ENCODE data around the gene GNG13.
"Not testable (repeated sequence)": the region's sequence is repeated elsewhere in the genome, so short reads cannot be mapped to it uniquely, and the experiment has no call there.

Gene GNG13

GRCh38 chr16:831571-832413 lies 31.3 kb upstream of the GNG13 start:
- FAIRE-seq, result no peak

GRCh38 chr16:830871-831570 lies 30.5 kb upstream of the GNG13 start:
- FAIRE-seq, result no peak

- FAIRE-seq, result no peak
Measured at GRCh38 chr16:830107-830870, 29.8 kb upstream of the GNG13 start.

- FAIRE-seq, result no peak
Measured at GRCh38 chr16:828891-829290, 28.4 kb upstream of the GNG13 start.

- no peak for FAIRE-seq
Measured at GRCh38 chr16:827513-827912, 27.0 kb upstream of the GNG13 start.

- FAIRE-seq, result no peak
Measured at GRCh38 chr16:825341-826061, 25.0 kb upstream of the GNG13 start.

- FAIRE-seq, result no peak
Measured at GRCh38 chr16:824601-825000, 24.1 kb upstream of the GNG13 start.

GRCh38 chr16:824194-824593 lies 23.7 kb upstream of the GNG13 start:
- no peak for FAIRE-seq

- FAIRE-seq, result no peak
Measured at GRCh38 chr16:822909-823297, 22.4 kb upstream of the GNG13 start.

- FAIRE-seq, result no peak
Measured at GRCh38 chr16:822174-822908, 21.8 kb upstream of the GNG13 start.

GRCh38 chr16:821751-822150 lies 21.2 kb upstream of the GNG13 start:
- no peak for FAIRE-seq

GRCh38 chr16:820748-821147 lies 20.2 kb upstream of the GNG13 start:
- FAIRE-seq, result no peak

- FAIRE-seq, result not testable (repeated sequence)
Measured at GRCh38 chr16:820044-820408, 19.5 kb upstream of the GNG13 start.

- no peak for FAIRE-seq
Measured at GRCh38 chr16:819336-820043, 19.0 kb upstream of the GNG13 start.

- FAIRE-seq, result no peak
Measured at GRCh38 chr16:818592-818991, 18.1 kb upstream of the GNG13 start.

GRCh38 chr16:818132-818531 lies 17.6 kb upstream of the GNG13 start:
- no peak for FAIRE-seq

GRCh38 chr16:817001-817906 lies 16.7 kb upstream of the GNG13 start:
- FAIRE-seq, result no peak

- FAIRE-seq, result no peak
Measured at GRCh38 chr16:815861-816260, 15.3 kb upstream of the GNG13 start.

- no peak for FAIRE-seq
Measured at GRCh38 chr16:814974-815373, 14.4 kb upstream of the GNG13 start.

GRCh38 chr16:813916-814412 lies 13.4 kb upstream of the GNG13 start:
- no peak for FAIRE-seq
